Vagina (tissue), 2 donors: ENCODE data around the gene PPP2CA.

Experiments used
- POLR2A ChIP-seq, 2 donors: fragments of 450-650 bp; IDR thresholded peaks; one replicate each; pipeline ENCODE4 v1.6.1; 2017; ENCODE audit warnings: antibody characterized with exemption in 2 of 2, mild to moderate bottlenecking in 2 of 2, moderate library complexity in 2 of 2
- TF ChIP-seq, protein P1 (sequence below), 3 experiments: fragments of 450-650 bp in 2 of 3; fragments of 200-600 bp in 1 of 3; sonication (generic) in 1 of 3; IDR thresholded peaks; one replicate each; pipeline ENCODE4 v1.5.1; 2017 to 2019; ENCODE audit warnings: antibody characterized with exemption in 3 of 3, mild to moderate bottlenecking in 2 of 3, moderate library complexity in 2 of 3

DNA sequence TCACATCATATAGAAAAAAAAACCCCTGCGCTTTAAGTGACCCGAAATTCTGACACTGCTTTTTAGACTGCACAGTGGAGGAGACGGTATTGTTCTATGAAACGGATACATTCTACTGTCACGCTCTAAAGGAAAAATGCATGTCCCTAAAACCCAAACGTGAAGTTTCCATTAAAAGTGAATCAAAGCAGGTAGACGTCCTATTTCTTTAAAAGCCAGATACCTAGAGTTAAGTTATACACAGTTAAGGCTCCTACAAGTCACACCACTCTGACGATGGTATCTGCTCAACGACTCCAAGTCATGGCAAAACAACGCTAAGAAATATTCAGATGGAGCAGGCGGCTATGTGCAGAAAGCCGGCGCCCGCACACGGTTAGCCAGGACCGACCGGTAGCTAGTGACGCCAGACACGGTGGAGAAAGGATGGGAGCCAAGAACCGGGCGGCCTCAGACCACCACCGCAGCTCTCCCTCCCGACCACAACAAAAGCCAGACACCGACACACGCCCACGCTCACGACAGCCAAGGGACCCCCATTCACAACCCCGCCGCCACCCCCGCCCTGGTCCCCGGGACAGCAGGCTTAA lies 49.9 kb downstream of the PPP2CA start:
- TF ChIP-seq, protein P1, sequence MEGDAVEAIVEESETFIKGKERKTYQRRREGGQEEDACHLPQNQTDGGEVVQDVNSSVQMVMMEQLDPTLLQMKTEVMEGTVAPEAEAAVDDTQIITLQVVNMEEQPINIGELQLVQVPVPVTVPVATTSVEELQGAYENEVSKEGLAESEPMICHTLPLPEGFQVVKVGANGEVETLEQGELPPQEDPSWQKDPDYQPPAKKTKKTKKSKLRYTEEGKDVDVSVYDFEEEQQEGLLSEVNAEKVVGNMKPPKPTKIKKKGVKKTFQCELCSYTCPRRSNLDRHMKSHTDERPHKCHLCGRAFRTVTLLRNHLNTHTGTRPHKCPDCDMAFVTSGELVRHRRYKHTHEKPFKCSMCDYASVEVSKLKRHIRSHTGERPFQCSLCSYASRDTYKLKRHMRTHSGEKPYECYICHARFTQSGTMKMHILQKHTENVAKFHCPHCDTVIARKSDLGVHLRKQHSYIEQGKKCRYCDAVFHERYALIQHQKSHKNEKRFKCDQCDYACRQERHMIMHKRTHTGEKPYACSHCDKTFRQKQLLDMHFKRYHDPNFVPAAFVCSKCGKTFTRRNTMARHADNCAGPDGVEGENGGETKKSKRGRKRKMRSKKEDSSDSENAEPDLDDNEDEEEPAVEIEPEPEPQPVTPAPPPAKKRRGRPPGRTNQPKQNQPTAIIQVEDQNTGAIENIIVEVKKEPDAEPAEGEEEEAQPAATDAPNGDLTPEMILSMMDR (IDR thresholded peaks at IDR 0.05) = no peak
- TF ChIP-seq POLR2A (IDR thresholded peaks at IDR 0.05) = no peak
